ENCODE data around the gene C1orf74.
A peak's percentile ranks its signal among the peaks of the same experiment; 100 is the strongest.
"Not testable (repeated sequence)": the region's sequence is repeated elsewhere in the genome, so short reads cannot be mapped to it uniquely, and the experiment has no call there.

Gene C1orf74

GRCh38 chr1:209805341-209805781 lies 21.0 kb upstream of the C1orf74 start:
- DNase-seq, result no peak

DNA sequence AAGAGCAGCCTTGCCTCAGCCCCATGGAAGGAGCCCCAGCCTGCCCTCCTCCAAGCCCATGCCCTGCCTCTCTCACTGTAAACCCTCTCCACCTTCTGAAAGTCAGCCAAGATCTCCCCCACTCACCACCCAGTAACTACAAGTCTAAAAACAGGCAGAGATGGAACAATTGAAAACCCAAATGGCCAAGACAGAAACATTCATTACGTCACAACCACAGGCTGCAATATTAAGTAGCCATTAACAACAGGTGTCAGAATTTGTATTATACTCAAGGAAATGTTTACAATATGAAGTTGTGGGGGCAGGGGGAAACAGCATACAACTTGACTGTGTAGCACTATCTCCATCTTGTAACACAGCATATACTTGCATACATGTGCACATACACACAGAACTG lies 19.2 kb upstream of the C1orf74 start:
- no peak for DNase-seq

DNA sequence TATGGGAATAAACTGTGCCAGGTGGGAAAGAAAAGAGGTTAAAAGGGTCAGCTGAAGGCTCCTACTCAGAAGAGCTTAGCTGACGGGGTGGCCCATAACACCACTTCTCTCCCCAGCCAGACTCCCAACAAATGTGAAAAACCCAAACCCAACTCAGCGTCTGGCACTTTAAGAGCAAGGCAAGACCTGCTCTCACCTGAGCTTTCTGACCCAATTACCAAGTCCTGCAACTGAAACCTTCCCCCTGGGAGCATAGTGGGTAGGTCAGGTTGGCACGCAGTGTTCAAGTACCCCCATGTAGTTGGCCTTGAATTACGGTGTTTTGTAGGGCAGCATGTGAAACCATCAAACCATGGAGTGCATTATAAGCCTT lies 18.4 kb upstream of the C1orf74 start:
- DNase-seq, result no peak

GRCh38 chr1:209802117-209802779 lies 17.9 kb upstream of the C1orf74 start:
- DNase-seq, result no peak

DNA sequence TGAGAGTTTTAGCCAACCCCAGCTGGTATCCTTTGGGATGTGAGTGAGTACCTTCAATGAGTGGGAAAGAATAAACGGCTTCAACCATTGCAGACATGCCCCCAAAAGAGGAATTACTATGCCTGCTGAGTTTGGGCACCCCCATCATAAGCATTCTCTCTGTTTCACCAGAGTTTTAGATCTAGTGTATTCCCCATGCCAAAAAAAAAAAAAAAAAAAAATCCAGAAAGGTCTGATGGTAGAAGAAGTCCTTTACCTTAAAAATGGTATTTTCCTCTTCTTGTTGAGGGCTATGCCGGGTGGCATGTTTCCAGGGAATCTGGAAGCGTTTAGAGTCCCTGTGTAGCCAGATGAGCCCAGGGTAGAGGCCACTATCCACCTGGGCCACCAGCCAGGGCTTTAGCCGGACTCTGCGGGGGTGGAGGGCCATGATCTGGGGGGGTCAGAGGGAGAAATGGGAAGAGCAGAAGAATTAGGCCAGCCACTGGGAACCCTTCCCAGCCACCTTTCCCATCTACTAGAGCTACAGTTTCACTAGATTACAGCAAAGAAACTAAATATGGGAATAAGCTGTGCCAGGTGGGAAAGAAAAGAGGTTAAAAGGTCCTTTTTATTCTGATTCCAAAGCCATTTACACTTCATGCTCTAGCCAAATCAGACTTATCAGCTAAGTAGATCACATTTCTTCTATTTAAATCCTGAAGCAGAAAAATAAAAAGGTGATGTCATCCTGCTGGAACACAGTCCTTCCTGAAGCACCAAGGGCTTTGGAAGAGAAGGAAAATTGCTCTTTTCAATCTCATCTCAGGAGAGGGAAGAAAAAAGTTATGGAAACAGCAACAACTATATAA lies 16.9 kb upstream of the C1orf74 start:
- no peak for DNase-seq

GRCh38 chr1:209797978-209798639 lies 13.8 kb upstream of the C1orf74 start:
- DNase-seq, result peak; percentile 14

- DNase-seq, result not testable (repeated sequence)
Measured at GRCh38 chr1:209793711-209794110, 9.4 kb upstream of the C1orf74 start.

GRCh38 chr1:209791920-209792319 lies 7.6 kb upstream of the C1orf74 start:
- no peak for DNase-seq

DNA sequence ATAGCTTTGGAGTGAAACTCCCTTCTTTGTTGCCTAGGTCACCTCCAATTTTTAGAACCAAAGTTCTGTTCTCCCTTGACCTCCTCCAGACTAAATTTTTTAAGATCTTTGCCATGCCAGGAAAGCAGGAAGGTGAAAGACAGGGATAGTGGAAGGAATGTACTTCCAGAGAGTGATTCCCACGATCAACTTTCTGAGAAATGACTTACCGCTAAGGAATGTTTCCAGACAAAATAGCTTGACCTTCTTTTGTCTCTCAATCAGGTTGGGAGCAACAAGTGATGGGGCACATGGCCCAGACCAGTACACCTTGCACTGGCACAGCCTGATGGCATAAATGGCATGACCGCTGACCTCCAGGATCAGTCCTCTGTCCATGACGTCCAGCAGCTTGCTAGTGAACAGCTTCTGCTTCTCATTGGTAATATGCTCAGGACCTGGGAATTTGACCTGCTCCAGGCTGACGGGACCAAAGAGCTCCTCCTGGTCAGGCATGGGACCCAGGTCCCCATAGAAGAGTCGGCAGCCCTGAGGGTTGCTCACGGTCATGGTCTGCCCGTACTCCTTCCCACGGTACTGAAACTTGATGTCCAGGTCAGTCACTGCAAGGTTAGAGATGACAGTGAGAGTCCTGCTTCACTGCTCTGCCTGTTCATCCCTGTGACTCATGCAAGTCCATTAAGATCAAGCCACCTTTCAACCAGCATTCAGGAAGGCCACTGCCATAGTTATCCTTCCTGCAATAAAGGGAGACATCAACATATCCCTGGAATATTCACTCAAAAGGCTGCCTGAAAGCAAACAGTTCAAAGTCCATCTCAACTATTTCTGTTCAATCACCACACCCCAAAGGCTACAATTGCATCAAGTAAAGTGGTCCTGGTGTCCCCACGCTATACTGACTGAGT lies 6.2 kb upstream of the C1orf74 start:
- DNase-seq, result no peak

GRCh38 chr1:209789245-209789644 lies 4.9 kb upstream of the C1orf74 start:
- DNase-seq, result no peak

DNA sequence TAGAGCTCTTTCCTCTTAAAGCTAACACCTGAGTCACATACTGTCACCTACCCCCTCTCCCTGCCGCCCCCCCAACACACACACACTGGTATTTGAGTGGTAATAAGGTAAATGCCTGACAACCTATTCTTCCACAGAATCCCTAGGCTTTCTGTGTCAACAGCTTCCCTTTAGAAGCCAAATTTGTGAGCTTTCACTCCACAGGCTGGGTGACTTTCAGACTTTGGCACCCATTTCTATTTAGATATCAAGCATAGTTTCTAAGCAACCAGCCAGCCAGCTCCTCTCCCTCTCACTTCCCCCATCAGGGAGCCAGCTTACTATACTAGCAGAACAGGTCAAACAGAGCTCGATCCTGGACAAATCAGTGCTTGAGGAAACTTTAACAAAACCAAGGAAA lies 3.2 kb upstream of the C1orf74 start:
- no peak for DNase-seq

- DNase-seq, result no peak
Measured at GRCh38 chr1:209786146-209786545, 1.8 kb upstream of the C1orf74 start.

GRCh38 chr1:209785592-209785991 lies 1.2 kb upstream of the C1orf74 start:
- no peak for DNase-seq

DNA sequence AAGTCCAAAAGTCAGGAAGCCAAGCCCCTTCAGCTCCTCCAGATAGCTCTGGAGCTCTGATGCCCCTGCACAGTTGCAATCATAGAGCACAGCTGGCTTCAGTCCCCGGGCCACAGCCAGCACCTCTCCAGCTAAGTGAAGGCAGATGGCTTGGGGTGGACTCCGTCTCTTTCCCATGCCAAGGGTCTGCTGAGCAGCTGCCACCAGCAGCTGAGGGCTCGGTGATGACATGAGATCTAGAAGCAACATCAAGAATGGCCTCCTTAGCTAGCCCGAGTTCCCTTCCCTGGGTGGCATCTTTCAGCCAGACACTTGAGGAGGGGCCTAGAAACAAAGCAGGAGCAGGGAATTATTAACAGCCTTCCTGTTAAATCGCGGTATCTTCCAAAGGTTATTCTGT lies 973 bp downstream of the C1orf74 start:
- DNase-seq, result no peak

DNA sequence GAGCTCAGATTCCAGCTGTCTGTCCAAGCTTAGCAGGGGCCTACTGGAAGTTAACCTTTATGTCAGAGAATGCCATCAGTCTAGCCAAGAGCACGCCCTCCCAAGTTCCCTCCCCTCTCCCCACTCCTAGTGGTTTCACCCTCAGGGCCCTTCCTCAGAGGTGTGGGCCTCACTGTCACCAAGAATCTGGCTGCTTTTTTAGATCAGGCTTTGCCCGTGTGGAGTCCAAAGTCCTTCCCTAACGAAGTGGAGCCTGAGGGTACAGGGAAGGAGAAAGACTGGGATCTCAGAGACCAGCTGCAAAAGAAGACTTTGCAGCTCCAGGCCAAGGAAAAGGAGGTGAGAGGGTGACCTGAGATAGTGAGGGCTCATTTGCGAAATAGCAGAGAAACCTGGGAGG lies 4.1 kb downstream of the C1orf74 start:
- no peak for DNase-seq

GRCh38 chr1:209778102-209778501 lies 6.3 kb downstream of the C1orf74 start:
- no peak for DNase-seq

- no peak for DNase-seq
Measured at GRCh38 chr1:209777587-209777986, 6.8 kb downstream of the C1orf74 start.

GRCh38 chr1:209775678-209776077 lies 8.7 kb downstream of the C1orf74 start:
- DNase-seq, result no peak

- no peak for DNase-seq
Measured at GRCh38 chr1:209774592-209774991, 9.8 kb downstream of the C1orf74 start.

- DNase-seq, result peak; percentile 15
Measured at GRCh38 chr1:209772126-209772525, 12.2 kb downstream of the C1orf74 start.

GRCh38 chr1:209770636-209771415 lies 13.5 kb downstream of the C1orf74 start:
- DNase-seq, result no peak

GRCh38 chr1:209769971-209770370 lies 14.4 kb downstream of the C1orf74 start:
- peak; percentile 61 for DNase-seq

All from fibroblast of skin of scalp (primary cell).